Naive thymus-derived CD4-positive, alpha-beta T cell (primary cell): Measurements from ENCODE around the gene IRAK2. TPM values are rescaled to one million over a fixed set of nuclear protein-coding genes. Genes with fewer than 3 reads are reported as not detected.
"Not testable (repeated sequence)": the region's sequence is repeated elsewhere in the genome, so short reads cannot be mapped to it uniquely, and the experiment has no call there.

Source experiments
- ATAC-seq: fragments of 150-1000 bp; cut with Tn5 transposase; 2 replicates; pipeline ENCODE4 v1.10.0; 2021; ENCODE audit warnings: mild to moderate bottlenecking, moderate library complexity
- CTCF ChIA-PET: fragments of 350-600 bp; sonication (Branson Sonifier 250); formaldehyde crosslinking; loops from one replicate; lab custom pipeline; 2021; ENCODE audit warnings: antibody characterized with exemption; lab: Charles Lee
- POLR2A ChIA-PET: fragments of 350-600 bp; sonication (Branson Sonifier 250); formaldehyde crosslinking; loops from one replicate; lab custom pipeline; 2021; ENCODE audit warnings: antibody characterized with exemption, inconsistent platforms; lab: Charles Lee
- DNase-seq, 9 donors: peaks; one replicate each; pipeline versions ENCODE4 v3.0.0 to v3.0.0-alpha.2; 2020 to 2022; ENCODE audit warnings: mixed read lengths in 1 of 9
- H3K27ac ChIP-seq: one replicate; pipeline ENCODE4 v1.7.0; 2013; ENCODE audit warnings: mild to moderate bottlenecking, low read depth, low read length, moderate library complexity
- H3K27me3 ChIP-seq, 2 donors: one replicate each; pipeline ENCODE4 v1.7.0; 2013; ENCODE audit warnings: low read length in 2 of 2, mild to moderate bottlenecking in 2 of 2, moderate library complexity in 2 of 2; ENCODE audit not compliant: control insufficient read depth in 2 of 2, insufficient read depth in 2 of 2
- H3K36me3 ChIP-seq, 3 experiments: 1 replicate in 2 of 3; 2 replicates in 1 of 3; pipeline ENCODE4 v1.7.0; 2013; ENCODE audit warnings: low read length in 3 of 3, mild to moderate bottlenecking in 3 of 3, moderate library complexity in 1 of 3; ENCODE audit not compliant: insufficient read depth in 3 of 3, control insufficient read depth in 2 of 3
- H3K4me1 ChIP-seq, 2 donors: one replicate each; pipeline ENCODE4 v1.7.0; 2013; ENCODE audit warnings: low read length in 2 of 2, mild to moderate bottlenecking in 2 of 2, moderate library complexity in 1 of 2; ENCODE audit not compliant: control insufficient read depth in 2 of 2, insufficient read depth in 2 of 2
- H3K4me3 ChIP-seq: 2 replicates; pipeline ENCODE4 v1.7.0; 2013; ENCODE audit warnings: mild to moderate bottlenecking, low read length
- H3K9me3 ChIP-seq, 3 experiments: 1 replicate in 2 of 3; 2 replicates in 1 of 3; pipeline ENCODE4 v1.7.0; 2013; ENCODE audit warnings: low read length in 3 of 3; ENCODE audit not compliant: control insufficient read depth in 2 of 3
- H3K27ac Mint-ChIP-seq, 9 donors: one replicate each; pipeline ENCODE4 v1.8.0; 2020 to 2022; ENCODE audit warnings: mixed read lengths in 9 of 9, mild to moderate bottlenecking in 8 of 9, moderate library complexity in 5 of 9, inconsistent platforms in 2 of 9
- H3K27me3 Mint-ChIP-seq, 5 donors: one replicate each; pipeline ENCODE4 v1.8.0; 2021 to 2022; ENCODE audit warnings: mixed read lengths in 5 of 5, mild to moderate bottlenecking in 1 of 5
- H3K36me3 Mint-ChIP-seq, 5 donors: one replicate each; pipeline ENCODE4 v1.8.0; 2020 to 2022; ENCODE audit warnings: mixed read lengths in 5 of 5, mild to moderate bottlenecking in 3 of 5, inconsistent platforms in 1 of 5
- H3K4me1 Mint-ChIP-seq, 7 donors: one replicate each; pipeline ENCODE4 v1.8.0; 2020 to 2022; ENCODE audit warnings: mixed read lengths in 7 of 7, mild to moderate bottlenecking in 3 of 7, inconsistent platforms in 1 of 7
- H3K4me3 Mint-ChIP-seq, 10 donors: one replicate each; pipeline ENCODE4 v1.8.0; 2020 to 2022; ENCODE audit warnings: mild to moderate bottlenecking in 10 of 10, mixed read lengths in 10 of 10, moderate library complexity in 6 of 10, inconsistent platforms in 2 of 10
- H3K9me3 Mint-ChIP-seq, 11 donors: one replicate each; pipeline ENCODE4 v1.8.0; 2020 to 2022; ENCODE audit warnings: mixed read lengths in 11 of 11, mild to moderate bottlenecking in 4 of 11, inconsistent platforms in 1 of 11, moderate library complexity in 1 of 11
- intact Hi-C, 2 donors: fragments of 100-400 bp; cut with micrococcal nuclease; formaldehyde crosslinking; loops; one replicate each; pipeline ENCODE4 v1.15.1; 2023
- polyA plus RNA-seq, 2 donors: library from polyadenylated mRNA; unstranded; fragments of 300-500 nt; fragmentation: Illumina TruSeq; gene quantifications; one replicate each; pipeline ENCODE4 v1.2.3, GENCODE V29; 2021
- total RNA-seq, 6 experiments: library from RNA in 5 of 6; stranded (reverse) in 5 of 6; gene quantifications; 1 replicate in 5 of 6; 2 replicates in 1 of 6; pipeline ENCODE4 v1.2.3 and lab custom pipeline; 2021 to 2026

The IRAK2 gene
- total and polyA plus RNA-seq, 7 experiments from 2014 or later = 1.5 to 4.8 (median 2.3) TPM

GRCh38 chr3:10263646-10264363 is 99.1 kb downstream of the IRAK2 start:
- peak overlapping the region; percentile 73 for H3K27ac ChIP-seq
- peaks cover 10 to 64% (median 45%) of the 10 kb centered on the region in 5 donors for H3K36me3 Mint-ChIP-seq
- H3K27me3 ChIP-seq = no peaks in the 10 kb centered on the region
- ChIA-PET CTCF (interaction anchor here (0.7 to 1.6 kb wide), 14 partner anchors 13 to 331 kb away, joined by 3 to 8 read pairs (median 3); partner anchors contain the start of genes EMC3 and TATDN2), POLR2A (interaction anchor here (0.5 to 4.7 kb wide), 15 partner anchors 10 to 1011 kb away, joined by 3 to 71 read pairs (median 4); partner anchors contain the start of genes ARPC4, CRELD1, SEC13 and TADA3)
- H3K4me1 Mint-ChIP-seq = peaks cover 50 to 97% (median 80%) of the 10 kb centered on the region in 7 donors
- peak; percentile 96 for ATAC-seq
- intact Hi-C loops = loop anchor here (1.0 to 5.0 kb wide), 9 partner anchors 16 to 277 kb away; partner anchors contain the start of genes TATDN2 (in 2 of the 2), BRK1 (in 1 of the 2), EMC3 (in 1 of the 2) and IRAK2 (in 1 of the 2)
- H3K36me3 ChIP-seq = peaks cover 4 to 43% (median 19%) of the 10 kb centered on the region in 3 experiments
- no peaks in the 10 kb centered on the region for H3K9me3 ChIP-seq
- peak overlapping the region; percentile 82 to 97 (median 91) for H3K27ac Mint-ChIP-seq
- H3K9me3 Mint-ChIP-seq = no peaks in the 10 kb centered on the region
- DNase-seq = peak; percentile 33 to 76 (median 71)
- H3K4me1 ChIP-seq = peaks cover 36 to 62% of the 10 kb centered on the region in 2 donors
- H3K4me3 ChIP-seq = peak overlapping the region; percentile 47
- peak overlapping the region; percentile 68 to 87 (median 77) for H3K4me3 Mint-ChIP-seq
- H3K27me3 Mint-ChIP-seq = no peaks in the 10 kb centered on the region

GRCh38 chr3:10265833-10266232 is 101.1 kb downstream of the IRAK2 start:
- peak overlapping the region; percentile 40 to 86 (median 71) for H3K27ac Mint-ChIP-seq
- H3K4me1 Mint-ChIP-seq = peaks cover 43 to 97% (median 78%) of the 10 kb centered on the region in 7 donors
- no peaks in the 10 kb centered on the region for H3K9me3 Mint-ChIP-seq
- intact Hi-C loops = loop anchor here in 1 of 2 donors (2.0 kb wide), 2 partner anchors 15 to 279 kb away; partner anchors contain the start of gene EMC3
- ChIA-PET CTCF (no interaction called here), POLR2A (interaction anchor here (0.8 to 1.6 kb wide), 2 partner anchors 18 kb away, joined by 3 to 6 read pairs; partner anchors contain the start of gene TATDN2)
- Histone ChIP-seq H3K27me3 (no peaks in the 10 kb centered on the region), H3K4me3 (no peak overlapping the region), H3K4me1 (peaks cover 36 to 53% of the 10 kb centered on the region in 2 donors), H3K27ac (no peak overlapping the region), H3K36me3 (peaks cover 9 to 45% (median 20%) of the 10 kb centered on the region in 3 experiments), H3K9me3 (no peaks in the 10 kb centered on the region)
- peaks cover 10 to 55% (median 39%) of the 10 kb centered on the region in 5 donors for H3K36me3 Mint-ChIP-seq
- no peak for ATAC-seq
- H3K27me3 Mint-ChIP-seq = no peaks in the 10 kb centered on the region
- H3K4me3 Mint-ChIP-seq = peak overlapping the region; percentile 37 to 79 (median 64)
- no peak for DNase-seq

GRCh38 chr3:10266936-10267335 is 102.2 kb downstream of the IRAK2 start:
- H3K27me3 ChIP-seq, DNase-seq, H3K27me3 Mint-ChIP-seq, H3K9me3 ChIP-seq, H3K9me3 Mint-ChIP-seq, intact Hi-C loops, ATAC-seq, CTCF ChIA-PET, H3K27ac ChIP-seq, H3K4me3 ChIP-seq: not testable (repeated sequence)
- peaks cover 36 to 98% (median 75%) of the 10 kb centered on the region in 7 donors for H3K4me1 Mint-ChIP-seq
- peaks cover 6 to 52% (median 33%) of the 10 kb centered on the region in 5 donors for H3K36me3 Mint-ChIP-seq
- peaks cover 9 to 51% (median 20%) of the 10 kb centered on the region in 3 experiments for H3K36me3 ChIP-seq
- POLR2A ChIA-PET = interaction anchor here (1.6 kb wide), 1 partner anchor 19 kb away, joined by 6 read pairs; the partner anchor contains the start of gene TATDN2
- H3K4me1 ChIP-seq = peaks cover 33 to 52% of the 10 kb centered on the region in 2 donors
- H3K4me3 Mint-ChIP-seq = peak overlapping the region in 9 of 10 donors; percentile 3 to 74 (median 50)
- peak overlapping the region in 6 of 9 donors; percentile 2 to 83 (median 52) for H3K27ac Mint-ChIP-seq

GRCh38 chr3:10268116-10268515 is 103.4 kb downstream of the IRAK2 start:
- H3K4me1 Mint-ChIP-seq = peaks cover 35 to 95% (median 72%) of the 10 kb centered on the region in 7 donors

GRCh38 chr3:10268930-10269329 is 104.2 kb downstream of the IRAK2 start:
- H3K4me3 ChIP-seq = no peak overlapping the region
- no peaks in the 10 kb centered on the region for H3K27me3 ChIP-seq
- no peaks in the 10 kb centered on the region for H3K9me3 ChIP-seq
- Mint-ChIP-seq H3K27me3 (no peaks in the 10 kb centered on the region), H3K36me3 (peaks cover 5 to 50% (median 35%) of the 10 kb centered on the region in 5 donors), H3K4me1 (peaks cover 36 to 95% (median 72%) of the 10 kb centered on the region in 7 donors), H3K9me3 (no peaks in the 10 kb centered on the region), H3K4me3 (peak overlapping the region in 2 of 10 donors; percentile 5 to 12), H3K27ac (peak overlapping the region in 7 of 9 donors; percentile 18 to 85 (median 28))
- DNase-seq (no peak), ATAC-seq (no peak)
- ChIA-PET POLR2A (interaction anchor here (1.0 kb wide), 1 partner anchor 52 kb away, joined by 3 read pairs; the partner anchor contains the start of gene SEC13), CTCF (interaction anchor here (0.8 to 1.2 kb wide), 3 partner anchors 18 to 102 kb away, joined by 3 read pairs; no protein-coding TSS in a partner anchor)
- intact Hi-C loops = no loop called here
- H3K36me3 ChIP-seq = peaks cover 9 to 57% (median 20%) of the 10 kb centered on the region in 3 experiments
- H3K4me1 ChIP-seq = peaks cover 31 to 50% of the 10 kb centered on the region in 2 donors
- H3K27ac ChIP-seq = peak overlapping the region; percentile 14

More at GRCh38 chr3:10268116-10268515, 103.4 kb downstream of the IRAK2 start:
- Histone ChIP-seq H3K9me3 (no peaks in the 10 kb centered on the region), H3K4me1 (peaks cover 32 to 46% of the 10 kb centered on the region in 2 donors), H3K36me3 (peaks cover 9 to 52% (median 20%) of the 10 kb centered on the region in 3 experiments), H3K27ac (peak overlapping the region; percentile 14), H3K4me3 (no peak overlapping the region), H3K27me3 (no peaks in the 10 kb centered on the region)
- Mint-ChIP-seq H3K36me3 (peaks cover 5 to 50% (median 34%) of the 10 kb centered on the region in 5 donors), H3K4me3 (no peak overlapping the region), H3K9me3 (no peaks in the 10 kb centered on the region), H3K27me3 (no peaks in the 10 kb centered on the region), H3K27ac (peak overlapping the region in 3 of 9 donors; percentile 8 to 79 (median 55))
- ChIA-PET POLR2A (interaction anchor here (0.5 to 0.6 kb wide), 2 partner anchors 143 to 304 kb away, joined by 3 read pairs; no protein-coding TSS in a partner anchor), CTCF (interaction anchor here (1.2 kb wide), 1 partner anchor 102 kb away, joined by 3 read pairs; no protein-coding TSS in a partner anchor)
- intact Hi-C loops = no loop called here
- ATAC-seq (no peak), DNase-seq (no peak)

GRCh38 chr3:10269443-10269842 is 104.7 kb downstream of the IRAK2 start:
- ChIA-PET POLR2A (interaction anchor here (1.0 kb wide), 1 partner anchor 52 kb away, joined by 3 read pairs; the partner anchor contains the start of gene SEC13), CTCF (interaction anchor here (0.8 to 1.1 kb wide), 2 partner anchors 18 to 27 kb away, joined by 3 read pairs; no protein-coding TSS in a partner anchor)
- H3K9me3 ChIP-seq = no peaks in the 10 kb centered on the region
- no peaks in the 10 kb centered on the region for H3K27me3 Mint-ChIP-seq
- peaks cover 5 to 46% (median 35%) of the 10 kb centered on the region in 5 donors for H3K36me3 Mint-ChIP-seq
- no peak overlapping the region for H3K27ac ChIP-seq
- no peaks in the 10 kb centered on the region for H3K27me3 ChIP-seq
- no peak overlapping the region for H3K4me3 ChIP-seq
- intact Hi-C loops = no loop called here
- no peaks in the 10 kb centered on the region for H3K9me3 Mint-ChIP-seq
- H3K4me3 Mint-ChIP-seq = peak overlapping the region in 1 of 10 donors; percentile 5
- H3K4me1 Mint-ChIP-seq = peaks cover 37 to 95% (median 72%) of the 10 kb centered on the region in 7 donors
- no peak for DNase-seq
- no peak for ATAC-seq
- H3K4me1 ChIP-seq = peaks cover 30 to 50% of the 10 kb centered on the region in 2 donors
- H3K36me3 ChIP-seq = peaks cover 9 to 60% (median 20%) of the 10 kb centered on the region in 3 experiments
- peak overlapping the region in 7 of 9 donors; percentile 17 to 85 (median 28) for H3K27ac Mint-ChIP-seq
